ENCODE measurements around the gene ZFHX3. TPM values are rescaled to one million over a fixed set of nuclear protein-coding genes. Genes with fewer than 3 reads are reported as not detected.

Gene ZFHX3
- total and polyA plus RNA-seq, 2 of the 8 experiments (the other 6 are each of a cell fraction or from before 2014, with no cell fraction given): 0.08 to 0.99 TPM

- TF ChIP-seq SAP30 (IDR thresholded peaks at IDR 0.05; ENCODE audit: insufficient read depth, insufficient replicate concordance, low read length) (no peak), KDM1A (IDR thresholded peaks at IDR 0.05; ENCODE audit: borderline replicate concordance, low read length) (no peak), CHD2 (IDR thresholded peaks at IDR 0.05; ENCODE audit: low read length) (no peak), TEAD4 (IDR thresholded peaks at IDR 0.05; ENCODE audit: low read depth, low read length) (no peak), GTF2F1 (IDR thresholded peaks at IDR 0.05; ENCODE audit: borderline replicate concordance, low read depth, low read length) (no peak), RAD21 (IDR thresholded peaks at IDR 0.05 in 1 of 2, conservative IDR thresholded peaks at IDR 0.05 in 1 of 2; ENCODE audit: low read depth in 2 of 2, low read length in 2 of 2) (no peak)
These were observed 189.9 kb downstream of the ZFHX3 start (continued) for GRCh38 chr16:72857834-72858664.
